IPS-11a (cell line): ENCODE results near the gene PDE4D.

Source experiments
- H3K4me3 ChIP-seq: one replicate; pipeline ENCODE4 v1.5.1; 2013; ENCODE audit warnings: low read depth, low read length, control low read depth

The PDE4D gene

GRCh38 chr5:59245198-59245597 is 648.3 kb downstream of the PDE4D start:
- no peak overlapping the region for H3K4me3 ChIP-seq

DNA sequence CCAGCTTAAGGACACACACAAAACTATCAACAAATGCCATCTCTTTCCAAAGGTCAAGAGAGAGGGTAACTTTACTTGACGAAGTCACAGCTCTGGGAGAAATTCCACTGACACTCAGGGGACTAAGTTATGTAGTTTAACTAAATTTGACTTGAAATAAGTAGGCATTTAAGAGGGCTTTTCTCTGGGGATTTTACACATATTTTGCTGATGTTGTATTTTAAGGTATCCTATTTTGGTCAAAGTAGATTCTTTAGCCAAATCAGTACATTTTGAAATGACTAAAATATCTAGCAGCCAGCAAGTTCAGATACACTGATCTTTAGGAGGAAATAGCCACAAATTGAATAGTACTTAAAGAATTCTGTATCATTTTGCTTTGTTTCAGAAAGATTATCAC is 652.0 kb downstream of the PDE4D start:
- H3K4me3 ChIP-seq: no peak overlapping the region

DNA sequence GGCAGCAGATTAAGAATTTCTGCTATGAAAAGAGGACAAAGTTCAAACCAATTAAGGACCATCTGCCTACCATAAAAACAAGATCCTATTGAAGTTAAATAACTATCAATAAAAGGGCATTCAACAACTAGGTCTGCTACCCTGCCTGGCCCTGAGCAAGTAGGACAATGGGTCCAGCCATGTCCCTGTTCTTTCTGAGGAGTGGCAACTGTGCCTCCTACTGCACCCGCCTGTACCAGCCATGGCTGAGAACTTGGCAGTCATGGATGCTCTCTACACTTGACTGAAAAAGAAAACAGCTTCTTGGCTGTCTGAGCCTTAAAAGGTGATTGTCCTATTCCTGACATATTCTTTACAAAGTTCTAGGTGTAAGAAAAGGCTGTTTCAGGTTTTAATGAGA is 652.4 kb downstream of the PDE4D start:
- no peak overlapping the region for H3K4me3 ChIP-seq

- H3K4me3 ChIP-seq: no peak overlapping the region
These were observed 655.2 kb downstream of the PDE4D start for GRCh38 chr5:59238126-59238902.

DNA sequence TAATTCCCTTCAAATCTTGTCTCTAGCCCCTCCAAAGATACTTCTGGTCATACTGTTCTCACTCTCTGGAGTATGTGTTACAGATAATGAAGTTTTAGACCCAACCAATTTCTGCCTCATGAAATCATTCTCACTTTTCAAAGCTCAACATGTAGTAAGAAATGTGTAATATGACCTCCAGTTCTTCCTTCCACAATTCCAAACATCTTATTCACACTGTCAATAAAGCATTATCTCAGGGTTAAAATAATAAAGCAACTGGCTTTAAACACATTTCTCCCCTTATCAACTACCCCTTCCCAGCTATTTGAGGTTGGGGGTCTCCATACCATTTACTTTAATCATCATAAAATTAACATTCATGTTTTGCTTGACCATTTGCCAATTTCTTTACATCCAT is 656.5 kb downstream of the PDE4D start:
- H3K4me3 ChIP-seq: no peak overlapping the region

GRCh38 chr5:59236448-59236847 is 657.1 kb downstream of the PDE4D start:
- no peak overlapping the region for H3K4me3 ChIP-seq

DNA sequence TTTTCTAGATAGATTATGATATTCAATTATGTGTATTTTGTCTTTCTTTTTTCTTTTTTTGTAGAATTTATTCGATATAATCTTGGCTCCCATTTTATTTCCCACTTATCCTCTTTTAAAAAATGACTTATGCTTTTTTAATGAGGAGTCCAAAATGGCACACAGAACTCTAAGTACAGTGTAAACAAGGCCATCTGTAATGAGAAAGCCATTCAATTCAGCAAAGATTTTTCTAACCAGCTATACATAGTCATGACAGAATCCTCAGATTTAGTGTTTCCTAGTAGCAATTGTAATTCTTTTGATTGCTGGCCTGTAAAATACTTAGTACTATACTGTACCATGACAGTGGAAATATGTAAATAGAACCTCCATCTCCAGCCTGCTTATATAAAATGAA is 659.3 kb downstream of the PDE4D start:
- H3K4me3 ChIP-seq: no peak overlapping the region

- no peak overlapping the region for H3K4me3 ChIP-seq
These were observed 662.1 kb downstream of the PDE4D start for GRCh38 chr5:59231221-59231931.

DNA sequence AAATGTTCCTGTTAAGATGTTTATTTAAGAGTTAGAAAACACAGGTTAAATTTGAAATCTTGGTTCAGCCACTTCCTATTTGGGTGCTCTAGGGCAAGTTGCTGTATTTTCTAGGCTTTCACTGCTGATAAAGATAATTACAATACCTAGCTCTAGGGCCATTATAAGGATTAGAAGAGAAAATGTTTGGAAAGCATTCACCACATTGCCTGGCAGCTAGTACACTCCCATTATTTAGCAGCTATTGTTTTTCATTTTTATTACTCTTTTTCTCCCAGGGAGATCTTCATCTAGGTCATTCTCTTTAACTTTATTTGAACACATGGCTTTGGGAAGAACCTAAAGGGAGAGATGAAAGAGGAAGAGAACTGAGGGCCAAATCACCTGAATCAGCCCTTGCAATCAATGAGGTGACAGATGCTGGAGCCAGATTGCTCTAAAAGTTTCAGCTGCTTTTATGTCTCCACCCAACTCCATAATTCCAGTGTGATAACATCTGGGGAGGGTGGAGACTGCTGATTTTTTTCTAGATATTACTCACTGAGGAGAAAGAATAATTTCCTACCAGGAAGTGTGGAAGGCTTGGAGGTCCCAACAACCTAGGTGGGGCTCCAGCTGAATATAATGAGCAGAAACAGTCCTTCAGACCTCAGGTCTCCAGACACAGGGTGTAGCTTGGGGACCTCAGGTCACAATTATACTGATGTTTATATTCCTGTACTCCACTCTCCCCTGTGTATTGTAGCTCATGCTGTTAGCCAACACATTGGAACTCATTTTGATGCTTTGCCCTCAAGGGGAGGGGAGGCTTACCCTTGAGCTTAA is 670.6 kb downstream of the PDE4D start:
- H3K4me3 ChIP-seq: no peak overlapping the region

- H3K4me3 ChIP-seq: no peak overlapping the region
These were observed 671.8 kb downstream of the PDE4D start for GRCh38 chr5:59221769-59222168.

DNA sequence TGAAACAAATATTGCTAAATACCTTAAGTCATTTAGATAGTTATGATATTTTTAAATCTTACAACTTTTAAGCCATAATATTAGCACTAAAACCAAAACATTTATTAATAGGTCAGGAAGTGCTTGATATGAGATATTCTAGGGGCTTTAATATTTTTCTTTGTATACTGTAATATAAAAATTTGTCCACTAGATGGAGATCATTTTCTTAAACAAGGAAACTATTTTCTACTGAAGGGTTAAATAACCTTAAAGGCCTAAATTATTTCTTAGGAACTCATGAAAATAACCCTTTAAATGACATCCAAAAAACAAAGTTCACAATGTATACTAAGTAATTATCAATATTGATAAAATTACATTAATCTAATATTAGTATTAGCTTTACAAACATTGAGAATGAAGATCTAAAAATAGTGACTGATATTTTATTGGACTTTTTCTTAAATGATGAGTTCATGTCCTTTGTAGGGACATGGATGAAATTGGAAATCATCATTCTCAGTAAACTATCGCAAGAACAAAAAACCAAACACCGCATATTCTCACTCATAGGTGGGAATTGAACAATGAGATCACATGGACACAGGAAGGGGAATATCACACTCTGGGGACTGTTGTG is 675.0 kb downstream of the PDE4D start:
- H3K4me3 ChIP-seq: no peak overlapping the region

GRCh38 chr5:59216841-59217240 is 676.7 kb downstream of the PDE4D start:
- H3K4me3 ChIP-seq: no peak overlapping the region

DNA sequence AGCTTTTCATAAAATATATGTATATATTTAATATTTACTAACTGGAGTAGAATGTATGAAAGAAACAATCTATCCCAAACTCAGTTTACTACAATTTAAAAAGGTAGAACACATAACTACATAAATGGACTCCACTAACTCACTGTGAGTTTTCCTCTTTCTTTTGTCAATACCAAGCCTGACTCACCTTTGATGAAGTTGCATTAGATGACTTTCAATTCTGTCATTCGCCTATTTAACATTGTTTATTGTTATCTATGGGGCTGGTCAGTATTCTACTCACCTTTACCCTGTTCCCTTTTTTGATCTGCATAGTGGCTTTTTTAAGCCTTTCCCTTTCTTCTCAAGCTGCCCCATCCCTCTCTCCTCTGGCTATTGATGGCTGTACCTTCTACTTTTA is 680.9 kb downstream of the PDE4D start:
- H3K4me3 ChIP-seq: no peak overlapping the region

- no peak overlapping the region for H3K4me3 ChIP-seq
These were observed 683.7 kb downstream of the PDE4D start for GRCh38 chr5:59209758-59210359.

GRCh38 chr5:59208474-59208873 is 685.1 kb downstream of the PDE4D start:
- no peak overlapping the region for H3K4me3 ChIP-seq

DNA sequence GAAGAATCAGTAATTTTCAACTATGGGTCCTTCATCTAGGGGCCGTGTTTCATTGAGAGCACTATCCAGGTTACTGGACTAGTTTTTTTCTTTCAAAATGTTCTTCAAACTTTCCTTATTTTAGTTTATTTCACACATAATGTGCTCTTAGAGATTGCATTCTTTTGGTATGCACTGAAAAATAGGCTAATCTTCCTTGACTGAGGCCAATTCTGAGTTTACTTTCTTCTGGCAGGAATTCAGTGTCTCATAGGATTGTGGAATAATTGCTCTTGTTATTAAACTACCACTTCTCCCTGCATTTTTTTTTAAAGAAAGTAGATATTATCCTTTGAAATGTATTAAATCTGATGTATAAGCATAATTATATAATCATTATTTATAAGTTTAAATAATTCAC is 686.1 kb downstream of the PDE4D start:
- no peak overlapping the region for H3K4me3 ChIP-seq

GRCh38 chr5:59206132-59206581 is 687.4 kb downstream of the PDE4D start:
- no peak overlapping the region for H3K4me3 ChIP-seq

- no peak overlapping the region for H3K4me3 ChIP-seq
These were observed 689.2 kb downstream of the PDE4D start for GRCh38 chr5:59204114-59204897.

DNA sequence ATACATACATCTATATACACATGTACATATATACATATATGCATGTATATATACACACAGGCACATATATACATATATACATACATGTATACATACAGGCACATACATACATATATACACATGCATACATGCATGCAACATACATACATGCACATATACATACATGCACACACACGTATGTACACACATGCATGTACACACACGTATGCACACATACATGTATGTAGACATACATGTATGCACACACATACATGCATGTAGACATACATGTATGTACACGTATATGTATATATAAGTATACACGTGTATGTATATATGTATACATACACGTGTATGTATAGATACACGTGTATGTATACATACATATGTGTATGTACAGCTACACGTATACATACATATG is 693.7 kb downstream of the PDE4D start:
- H3K4me3 ChIP-seq: no peak overlapping the region

DNA sequence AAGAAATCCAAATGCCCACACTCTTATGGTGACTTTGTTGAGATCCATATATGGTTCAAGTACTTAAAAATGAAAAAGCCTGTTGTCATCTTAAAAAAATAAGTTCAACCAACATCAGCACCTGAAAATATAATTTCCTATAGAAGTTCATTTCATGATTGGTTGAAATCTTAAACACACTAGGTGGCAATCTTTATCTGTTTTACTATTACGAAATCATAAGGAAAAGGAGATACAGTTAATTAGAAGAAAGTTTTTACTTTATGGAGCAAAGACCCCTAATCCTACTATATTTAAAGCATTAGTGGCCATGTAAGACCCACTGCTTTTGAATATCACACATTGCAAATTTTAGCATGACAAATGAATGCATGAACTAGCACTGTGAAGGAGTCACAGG is 694.7 kb downstream of the PDE4D start:
- no peak overlapping the region for H3K4me3 ChIP-seq
